HepG2 (cell line): Measurements from ENCODE around the gene ARAP1. TPM values are rescaled to one million over a fixed set of nuclear protein-coding genes. Genes with fewer than 3 reads are reported as not detected.

Experiments used
- AGO1 ChIP-seq: fragments of 200-400 bp; formaldehyde crosslinking; IDR thresholded peaks from 2 replicates; pipeline ENCODE4 v1.6.1; 2017; ENCODE audit warnings: mild to moderate bottlenecking, low read depth, low read length, moderate library complexity; ENCODE audit not compliant: poor library complexity, severe bottlenecking
- FOSL2 ChIP-seq: sonication (generic); formaldehyde crosslinking; IDR thresholded peaks from 2 replicates; pipeline ENCODE4 v1.4.0; 2020; ENCODE audit warnings: missing genetic modification reagents
- FOXP4 ChIP-seq: sonication (generic); formaldehyde crosslinking; IDR thresholded peaks from 2 replicates; pipeline ENCODE4 v1.4.0; 2020; ENCODE audit warnings: missing genetic modification reagents
- GATAD2A ChIP-seq: IDR thresholded peaks from 2 replicates; pipeline ENCODE4 v1.6.1; 2016
- KAT2B ChIP-seq: fragments of 150-350 bp; IDR thresholded peaks from 2 replicates; pipeline ENCODE4 v1.6.1; 2014; ENCODE audit warnings: low read depth, low read length, borderline replicate concordance
- KAT8 ChIP-seq: IDR thresholded peaks from 2 replicates; pipeline ENCODE4 v1.6.1; 2016; ENCODE audit warnings: missing genetic modification reagents, missing compliant biosample characterization
- KDM2A ChIP-seq: sonication (generic); formaldehyde crosslinking; IDR thresholded peaks from 2 replicates; pipeline ENCODE4 v1.4.0; 2020; ENCODE audit warnings: low read depth, missing genetic modification reagents, borderline replicate concordance
- LCORL ChIP-seq, 2 experiments: fragments of 450-650 bp in 1 of 2; sonication (generic) in 1 of 2; formaldehyde crosslinking in 1 of 2; IDR thresholded peaks; 2 replicates each; pipeline versions ENCODE4 v1.5.0 to v1.6.1; 2017 to 2020; ENCODE audit warnings: antibody characterized with exemption in 1 of 2, missing genetic modification reagents in 1 of 2
- LRRFIP1 ChIP-seq: sonication (generic); formaldehyde crosslinking; conservative IDR thresholded peaks from 2 replicates; pipeline ENCODE4 v1.4.0; 2020; ENCODE audit warnings: missing genetic modification reagents
- MAFF ChIP-seq: IDR thresholded peaks from 2 replicates; pipeline ENCODE4 v1.6.1; 2011; ENCODE audit warnings: low read depth, low read length, improper control_type of control experiment
- MIXL1 ChIP-seq: IDR thresholded peaks from 2 replicates; pipeline ENCODE4 v1.6.1; 2016
- RARA ChIP-seq: IDR thresholded peaks from 2 replicates; pipeline ENCODE4 v1.6.1; 2016; ENCODE audit warnings: missing genetic modification reagents, missing compliant biosample characterization
- RARG ChIP-seq: sonication (generic); formaldehyde crosslinking; IDR thresholded peaks from 2 replicates; pipeline ENCODE4 v1.4.0; 2020; ENCODE audit warnings: low read depth, mild to moderate bottlenecking, missing genetic modification reagents
- REXO4 ChIP-seq: sonication (generic); formaldehyde crosslinking; IDR thresholded peaks from 2 replicates; pipeline ENCODE4 v1.8.0; 2022; ENCODE audit warnings: missing genetic modification reagents, mild to moderate bottlenecking, borderline replicate concordance
- TSC22D2 ChIP-seq: sonication (generic); formaldehyde crosslinking; IDR thresholded peaks from 2 replicates; pipeline ENCODE4 v1.5.1; 2020; ENCODE audit warnings: missing genetic modification reagents, mild to moderate bottlenecking, borderline replicate concordance
- ZFY ChIP-seq: sonication (generic); formaldehyde crosslinking; IDR thresholded peaks from 2 replicates; pipeline ENCODE4 v1.4.0; 2020; ENCODE audit warnings: missing genetic modification reagents
- ZNF441 ChIP-seq: sonication (generic); formaldehyde crosslinking; IDR thresholded peaks from 2 replicates; pipeline ENCODE4 v1.7.0; 2021; ENCODE audit warnings: missing genetic modification reagents, borderline replicate concordance
- ZNF556 ChIP-seq: sonication (generic); formaldehyde crosslinking; IDR thresholded peaks from 2 replicates; pipeline ENCODE4 v1.4.0; 2020; ENCODE audit warnings: mild to moderate bottlenecking, missing genetic modification reagents, borderline replicate concordance
- ZNF772 ChIP-seq: sonication (generic); formaldehyde crosslinking; IDR thresholded peaks from 2 replicates; pipeline ENCODE4 v1.5.0; 2020; ENCODE audit warnings: mild to moderate bottlenecking, missing genetic modification reagents
- polyA plus RNA-seq, 8 experiments: library from polyadenylated mRNA; depleted of rRNA in 3 of 8; stranded (reverse) in 7 of 8; unstranded in 1 of 8; fragments of >200 nt; fragmentation: Illumina TruSeq in 4 of 8; extraction: Trizol in 4 of 8; gene quantifications; 2 replicates each; pipeline versions ENCODE4 v1.2.1 to v1.2.3, GENCODE V29; 2011 to 2016; ENCODE audit warnings: low read depth in 4 of 8, missing spikeins in 1 of 8, mixed read lengths in 1 of 8; ENCODE audit not compliant: insufficient read depth in 1 of 8
- total RNA-seq, 5 experiments: library from RNA; depleted of rRNA; stranded (reverse); fragments of >200 nt; fragmentation: Illumina TruSeq; extraction: Trizol; gene quantifications; 2 replicates each; pipeline ENCODE4 v1.2.3, GENCODE V29; 2016; ENCODE audit warnings: low read depth in 1 of 5
- TF ChIP-seq, protein P1 (sequence below): sonication (generic); formaldehyde crosslinking; conservative IDR thresholded peaks from 2 replicates; pipeline ENCODE4 v1.4.0; 2020; ENCODE audit warnings: mild to moderate bottlenecking, missing genetic modification reagents, moderate library complexity
- TF ChIP-seq, protein P2 (sequence below): IDR thresholded peaks from 2 replicates; pipeline ENCODE4 v1.6.1; 2016; ENCODE audit warnings: missing compliant biosample characterization, missing genetic modification reagents, borderline replicate concordance

The ARAP1 gene
- total and polyA plus RNA-seq, 2 of the 13 experiments (the other 11 are each of a cell fraction or from before 2014, with no cell fraction given): 43.2 to 55.5 TPM

GRCh38 chr11:72777755-72778278 lies 25.6 kb upstream of the ARAP1 start (continued):
- TF ChIP-seq, protein P1, sequence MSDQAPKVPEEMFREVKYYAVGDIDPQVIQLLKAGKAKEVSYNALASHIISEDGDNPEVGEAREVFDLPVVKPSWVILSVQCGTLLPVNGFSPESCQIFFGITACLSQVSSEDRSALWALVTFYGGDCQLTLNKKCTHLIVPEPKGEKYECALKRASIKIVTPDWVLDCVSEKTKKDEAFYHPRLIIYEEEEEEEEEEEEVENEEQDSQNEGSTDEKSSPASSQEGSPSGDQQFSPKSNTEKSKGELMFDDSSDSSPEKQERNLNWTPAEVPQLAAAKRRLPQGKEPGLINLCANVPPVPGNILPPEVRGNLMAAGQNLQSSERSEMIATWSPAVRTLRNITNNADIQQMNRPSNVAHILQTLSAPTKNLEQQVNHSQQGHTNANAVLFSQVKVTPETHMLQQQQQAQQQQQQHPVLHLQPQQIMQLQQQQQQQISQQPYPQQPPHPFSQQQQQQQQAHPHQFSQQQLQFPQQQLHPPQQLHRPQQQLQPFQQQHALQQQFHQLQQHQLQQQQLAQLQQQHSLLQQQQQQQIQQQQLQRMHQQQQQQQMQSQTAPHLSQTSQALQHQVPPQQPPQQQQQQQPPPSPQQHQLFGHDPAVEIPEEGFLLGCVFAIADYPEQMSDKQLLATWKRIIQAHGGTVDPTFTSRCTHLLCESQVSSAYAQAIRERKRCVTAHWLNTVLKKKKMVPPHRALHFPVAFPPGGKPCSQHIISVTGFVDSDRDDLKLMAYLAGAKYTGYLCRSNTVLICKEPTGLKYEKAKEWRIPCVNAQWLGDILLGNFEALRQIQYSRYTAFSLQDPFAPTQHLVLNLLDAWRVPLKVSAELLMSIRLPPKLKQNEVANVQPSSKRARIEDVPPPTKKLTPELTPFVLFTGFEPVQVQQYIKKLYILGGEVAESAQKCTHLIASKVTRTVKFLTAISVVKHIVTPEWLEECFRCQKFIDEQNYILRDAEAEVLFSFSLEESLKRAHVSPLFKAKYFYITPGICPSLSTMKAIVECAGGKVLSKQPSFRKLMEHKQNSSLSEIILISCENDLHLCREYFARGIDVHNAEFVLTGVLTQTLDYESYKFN (CRISPR knock-in tag): peak; percentile 87
- no peak for TF ChIP-seq TSC22D2
- peak; percentile 68 for TF ChIP-seq FOXP4
- no peak for TF ChIP-seq ZNF441 (CRISPR knock-in tag)
- peak; percentile 89 for TF ChIP-seq GATAD2A
- TF ChIP-seq ZNF556 (CRISPR knock-in tag): peak; percentile 58; the same call in 1 of the 2 replicates
- no peak for TF ChIP-seq MAFF
- TF ChIP-seq ZFY (CRISPR knock-in tag): 0 out of 2 replicates have a peak, but pooled peaks have one; percentile 25
- no peak for TF ChIP-seq AGO1
- TF ChIP-seq, protein P2, sequence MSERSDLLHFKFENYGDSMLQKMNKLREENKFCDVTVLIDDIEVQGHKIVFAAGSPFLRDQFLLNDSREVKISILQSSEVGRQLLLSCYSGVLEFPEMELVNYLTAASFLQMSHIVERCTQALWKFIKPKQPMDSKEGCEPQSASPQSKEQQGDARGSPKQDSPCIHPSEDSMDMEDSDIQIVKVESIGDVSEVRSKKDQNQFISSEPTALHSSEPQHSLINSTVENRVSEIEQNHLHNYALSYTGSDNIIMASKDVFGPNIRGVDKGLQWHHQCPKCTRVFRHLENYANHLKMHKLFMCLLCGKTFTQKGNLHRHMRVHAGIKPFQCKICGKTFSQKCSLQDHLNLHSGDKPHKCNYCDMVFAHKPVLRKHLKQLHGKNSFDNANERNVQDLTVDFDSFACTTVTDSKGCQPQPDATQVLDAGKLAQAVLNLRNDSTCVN (CRISPR knock-in tag): peak; percentile 23; the same call in 1 of the 2 replicates
- 0 out of 2 replicates have a peak, but pooled peaks have one; percentile 15 for TF ChIP-seq KDM2A (CRISPR knock-in tag)
- TF ChIP-seq MIXL1 (CRISPR knock-in tag): no peak
- no peak for TF ChIP-seq RARG (CRISPR knock-in tag)
- TF ChIP-seq KAT8: 0 out of 2 replicates have a peak, but pooled peaks have one; percentile 18
- peak; percentile 78 for TF ChIP-seq FOSL2
- TF ChIP-seq LCORL (IDR thresholded peaks at IDR 0.05): no peak
- TF ChIP-seq LCORL (CRISPR knock-in tag; IDR thresholded peaks at IDR 0.05): peak; percentile 60; the same call in 1 of the 2 replicates
- peak; percentile 25; the same call in 1 of the 2 replicates for TF ChIP-seq ZNF772 (CRISPR knock-in tag)
- no peak for TF ChIP-seq LRRFIP1
- TF ChIP-seq RARA (CRISPR knock-in tag): peak; percentile 79
- no peak for TF ChIP-seq REXO4 (CRISPR knock-in tag)
- 0 out of 2 replicates have a peak, but pooled peaks have one; percentile 20 for TF ChIP-seq KAT2B
